ENCODE results near the gene SHLD1.

The SHLD1 gene

GRCh38 chr20:5822569-5822968 lies 72.4 kb downstream of the SHLD1 start:
- no peak for DNase-seq

GRCh38 chr20:5825130-5825719 lies 75.0 kb downstream of the SHLD1 start:
- DNase-seq, result no peak

- DNase-seq, result no peak
Observed at GRCh38 chr20:5827098-5827853, 77.1 kb downstream of the SHLD1 start.

- no peak for DNase-seq
Observed at GRCh38 chr20:5827861-5828260, 77.7 kb downstream of the SHLD1 start.

GRCh38 chr20:5829241-5829809 lies 79.1 kb downstream of the SHLD1 start:
- no peak for DNase-seq

GRCh38 chr20:5831539-5832237 lies 81.5 kb downstream of the SHLD1 start:
- no peak for DNase-seq

GRCh38 chr20:5833309-5833941 lies 83.2 kb downstream of the SHLD1 start:
- no peak for DNase-seq

- no peak for DNase-seq
Observed at GRCh38 chr20:5834436-5835005, 84.3 kb downstream of the SHLD1 start.

- peak; percentile 35 for DNase-seq
Observed at GRCh38 chr20:5835321-5835821, 85.2 kb downstream of the SHLD1 start.

GRCh38 chr20:5835871-5836270 lies 85.7 kb downstream of the SHLD1 start:
- DNase-seq, result no peak

- no peak for DNase-seq
Observed at GRCh38 chr20:5836569-5836968, 86.4 kb downstream of the SHLD1 start.

GRCh38 chr20:5840411-5841002 lies 90.3 kb downstream of the SHLD1 start:
- no peak for DNase-seq

GRCh38 chr20:5841522-5841921 lies 91.3 kb downstream of the SHLD1 start:
- DNase-seq, result no peak

GRCh38 chr20:5842465-5842864 lies 92.3 kb downstream of the SHLD1 start:
- no peak for DNase-seq

- DNase-seq, result no peak
Observed at GRCh38 chr20:5843054-5843592, 92.9 kb downstream of the SHLD1 start.

GRCh38 chr20:5844063-5844681 lies 94.0 kb downstream of the SHLD1 start:
- peak; percentile 57 for DNase-seq

GRCh38 chr20:5845681-5846615 lies 95.7 kb downstream of the SHLD1 start:
- peak; percentile 36 for DNase-seq

- DNase-seq, result no peak
Observed at GRCh38 chr20:5848711-5849505, 98.7 kb downstream of the SHLD1 start.

- no peak for DNase-seq
Observed at GRCh38 chr20:5855939-5856338, 105.7 kb downstream of the SHLD1 start.

Measured in NCI-H1092 (cell line).